Neural cell (in vitro differentiated cells): ENCODE data around the gene TTLL5. TPM values are rescaled to one million over a fixed set of nuclear protein-coding genes. Genes with fewer than 3 reads are reported as not detected.

Experiments
- H2AFZ ChIP-seq: fragments of 200-600, 300-800 bp; sonication (generic), shearing (Covaris generic); 2 replicates; pipeline ENCODE4 v1.6.0; 2014; ENCODE audit warnings: low read depth, mild to moderate bottlenecking, antibody characterized with exemption, low read length, moderate library complexity
- H3F3A ChIP-seq: fragments of 200-600 bp; shearing (Covaris generic); 2 replicates; pipeline ENCODE4 v1.6.1; 2016; ENCODE audit warnings: mild to moderate bottlenecking, moderate library complexity, mixed read lengths, antibody characterized with exemption, low read length; ENCODE audit not compliant: insufficient read depth, poor library complexity, severe bottlenecking
- H3K27ac ChIP-seq: fragments of 200-600, 300-800 bp; sonication (generic), shearing (Covaris generic); 2 replicates; pipeline ENCODE4 v1.5.1; 2014; ENCODE audit warnings: mild to moderate bottlenecking, low read length, moderate library complexity
- H3K27me3 ChIP-seq: fragments of 300-800, 200-600 bp; sonication (generic), shearing (Covaris generic); 2 replicates; pipeline ENCODE4 v1.6.0; 2014; ENCODE audit warnings: mild to moderate bottlenecking, low read depth, low read length, moderate library complexity; ENCODE audit not compliant: insufficient read depth
- H3K36me3 ChIP-seq: fragments of 300-800, 200-600 bp; sonication (generic), shearing (Covaris generic); 2 replicates; pipeline ENCODE4 v1.5.1; 2014; ENCODE audit warnings: mild to moderate bottlenecking, antibody characterized with exemption, low read length, moderate library complexity; ENCODE audit not compliant: insufficient read depth
- H3K4me2 ChIP-seq: fragments of 300-800, 200-600 bp; sonication (generic), shearing (Covaris generic); 2 replicates; pipeline ENCODE4 v1.6.0; 2014; ENCODE audit warnings: mild to moderate bottlenecking, low read length
- H3K4me3 ChIP-seq: fragments of 300-800, 200-600 bp; sonication (generic), shearing (Covaris generic); 2 replicates; pipeline ENCODE4 v1.5.1; 2014; ENCODE audit warnings: mild to moderate bottlenecking, low read length, moderate library complexity
- H3K79me2 ChIP-seq: fragments of 200-600 bp; shearing (Covaris generic); replicated peaks from 2 replicates; pipeline ENCODE4 v1.6.0; 2014; ENCODE audit warnings: mild to moderate bottlenecking, low read length, moderate library complexity; ENCODE audit not compliant: insufficient read depth
- H3K9ac ChIP-seq: fragments of 300-800, 200-600 bp; sonication (generic), shearing (Covaris generic); 2 replicates; pipeline ENCODE4 v1.6.1; 2016; ENCODE audit warnings: mild to moderate bottlenecking, low read length, mixed read lengths
- H3K9me2 ChIP-seq: fragments of 200-600 bp; shearing (Covaris generic); 2 replicates; pipeline ENCODE4 v1.6.1; 2016; ENCODE audit warnings: mild to moderate bottlenecking, low read length, mixed read lengths; ENCODE audit not compliant: insufficient read depth
- H3K9me3 ChIP-seq: fragments of 200-600, 300-800 bp; sonication (generic), shearing (Covaris generic); 2 replicates; pipeline ENCODE4 v1.6.1; 2016; ENCODE audit warnings: mild to moderate bottlenecking, mixed run types, low read length, moderate library complexity, mixed read lengths
- H4K20me1 ChIP-seq: fragments of 200-600 bp; shearing (Covaris generic); 2 replicates; pipeline ENCODE4 v1.6.1; 2016; ENCODE audit warnings: mild to moderate bottlenecking, mixed run types; ENCODE audit not compliant: insufficient read depth
- EP300 ChIP-seq: fragments of 450-650 bp; conservative IDR thresholded peaks from 2 replicates; pipeline ENCODE4 v1.6.1; 2014; ENCODE audit warnings: antibody characterized with exemption, mild to moderate bottlenecking, moderate library complexity; ENCODE audit not compliant: poor library complexity, severe bottlenecking
- EZH2 ChIP-seq: fragments of 200-600, 300-800 bp; shearing (Covaris generic), sonication (generic); IDR thresholded peaks from 2 replicates; pipeline ENCODE4 v1.6.1; 2014; ENCODE audit warnings: antibody characterized with exemption, low read length, borderline replicate concordance, mild to moderate bottlenecking; ENCODE audit not compliant: insufficient read depth, poor library complexity, severe bottlenecking
- MXI1 ChIP-seq: fragments of 450-650 bp; conservative IDR thresholded peaks from 2 replicates; pipeline ENCODE4 v1.6.1; 2014; ENCODE audit warnings: antibody characterized with exemption, mild to moderate bottlenecking; ENCODE audit not compliant: poor library complexity, severe bottlenecking
- POLR2AphosphoS5 ChIP-seq: IDR thresholded peaks from 2 replicates; pipeline ENCODE4 v1.6.1; 2012
- RAD21 ChIP-seq: fragments of 450-650 bp; conservative IDR thresholded peaks from 2 replicates; pipeline ENCODE4 v1.6.1; 2014; ENCODE audit warnings: antibody characterized with exemption, mild to moderate bottlenecking, moderate library complexity
- REST ChIP-seq: IDR thresholded peaks from 2 replicates; pipeline ENCODE4 v1.6.1; 2012; ENCODE audit warnings: borderline replicate concordance
- SMC3 ChIP-seq: fragments of 450-650 bp; conservative IDR thresholded peaks from 2 replicates; pipeline ENCODE4 v1.6.1; 2014; ENCODE audit warnings: antibody characterized with exemption, mild to moderate bottlenecking, moderate library complexity; ENCODE audit not compliant: poor library complexity
- TAF1 ChIP-seq: IDR thresholded peaks from 2 replicates; pipeline ENCODE4 v1.6.1; 2012; ENCODE audit warnings: low read depth
- polyA plus RNA-seq: library from polyadenylated mRNA; depleted of rRNA; stranded (reverse); fragments of >200 nt; gene quantifications from 2 replicates; pipeline ENCODE4 v1.2.3, GENCODE V29; 2014
- TF ChIP-seq, protein P1 (sequence below): fragments of 450-650 bp; IDR thresholded peaks from 2 replicates; pipeline ENCODE4 v1.5.1; 2014; ENCODE audit warnings: antibody characterized with exemption, mild to moderate bottlenecking, moderate library complexity; ENCODE audit not compliant: poor library complexity, severe bottlenecking

TTLL5 gene
- polyA plus RNA-seq, 1 donor from 2014 or later = 8.2 TPM

GRCh38 chr14:75700295-75700694, 39.2 kb downstream of the TTLL5 start:
- Histone ChIP-seq H3K27ac (no peak overlapping the region), H3K36me3 (no peaks in the 10 kb centered on the region), H3K9me3 (no peaks in the 10 kb centered on the region), H3K9me2 (no peaks in the 10 kb centered on the region), H3K9ac (no peak overlapping the region), H3K79me2 (no peaks in the 10 kb centered on the region), H3F3A (no peaks in the 10 kb centered on the region), H3K4me2 (no peak overlapping the region), H4K20me1 (no peaks in the 10 kb centered on the region), H3K27me3 (no peaks in the 10 kb centered on the region), H2AFZ (no peak overlapping the region), H3K4me3 (no peak overlapping the region)
- TF ChIP-seq EP300 (no peak), POLR2AphosphoS5 (no peak), RAD21 (no peak)

GRCh38 chr14:75702122-75702521, 41.1 kb downstream of the TTLL5 start:
- Histone ChIP-seq H2AFZ (no peak overlapping the region), H3K79me2 (no peaks in the 10 kb centered on the region), H3K36me3 (no peaks in the 10 kb centered on the region), H3K4me2 (no peak overlapping the region), H3K9ac (no peak overlapping the region), H3K27ac (no peak overlapping the region), H3F3A (no peaks in the 10 kb centered on the region), H3K27me3 (no peaks in the 10 kb centered on the region), H3K9me3 (no peaks in the 10 kb centered on the region), H3K4me3 (no peak overlapping the region), H4K20me1 (no peaks in the 10 kb centered on the region), H3K9me2 (no peaks in the 10 kb centered on the region)
- TF ChIP-seq REST (no peak), EZH2 (no peak), MXI1 (no peak), RAD21 (no peak), EP300 (no peak), SMC3 (no peak), TAF1 (no peak), POLR2AphosphoS5 (no peak)
- TF ChIP-seq, protein P1, sequence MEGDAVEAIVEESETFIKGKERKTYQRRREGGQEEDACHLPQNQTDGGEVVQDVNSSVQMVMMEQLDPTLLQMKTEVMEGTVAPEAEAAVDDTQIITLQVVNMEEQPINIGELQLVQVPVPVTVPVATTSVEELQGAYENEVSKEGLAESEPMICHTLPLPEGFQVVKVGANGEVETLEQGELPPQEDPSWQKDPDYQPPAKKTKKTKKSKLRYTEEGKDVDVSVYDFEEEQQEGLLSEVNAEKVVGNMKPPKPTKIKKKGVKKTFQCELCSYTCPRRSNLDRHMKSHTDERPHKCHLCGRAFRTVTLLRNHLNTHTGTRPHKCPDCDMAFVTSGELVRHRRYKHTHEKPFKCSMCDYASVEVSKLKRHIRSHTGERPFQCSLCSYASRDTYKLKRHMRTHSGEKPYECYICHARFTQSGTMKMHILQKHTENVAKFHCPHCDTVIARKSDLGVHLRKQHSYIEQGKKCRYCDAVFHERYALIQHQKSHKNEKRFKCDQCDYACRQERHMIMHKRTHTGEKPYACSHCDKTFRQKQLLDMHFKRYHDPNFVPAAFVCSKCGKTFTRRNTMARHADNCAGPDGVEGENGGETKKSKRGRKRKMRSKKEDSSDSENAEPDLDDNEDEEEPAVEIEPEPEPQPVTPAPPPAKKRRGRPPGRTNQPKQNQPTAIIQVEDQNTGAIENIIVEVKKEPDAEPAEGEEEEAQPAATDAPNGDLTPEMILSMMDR = no peak
